HepG2 (cell line): Measurements from ENCODE around the gene TNFRSF25. TPM values are rescaled to one million over a fixed set of nuclear protein-coding genes. Genes with fewer than 3 reads are reported as not detected.
A peak's percentile ranks its signal among the peaks of the same experiment; 100 is the strongest.

Experiments
- ARID3A ChIP-seq: IDR thresholded peaks from 2 replicates; pipeline ENCODE4 v1.6.1; 2012; ENCODE audit warnings: low read depth, low read length, improper control_type of control experiment
- E2F5 ChIP-seq: sonication (generic); formaldehyde crosslinking; conservative IDR thresholded peaks from 2 replicates; pipeline ENCODE4 v1.4.0; 2020; ENCODE audit warnings: missing genetic modification reagents
- GLI4 ChIP-seq: sonication (generic); formaldehyde crosslinking; IDR thresholded peaks from 2 replicates; pipeline ENCODE4 v1.5.1; 2020; ENCODE audit warnings: missing genetic modification reagents, mild to moderate bottlenecking, moderate library complexity, borderline replicate concordance
- IKZF4 ChIP-seq: sonication (generic); formaldehyde crosslinking; IDR thresholded peaks from 2 replicates; pipeline ENCODE4 v1.5.1; 2020; ENCODE audit warnings: borderline replicate concordance, mild to moderate bottlenecking, low read depth, missing genetic modification reagents; ENCODE audit errors: not compliant biosample characterization
- IRF2 ChIP-seq: IDR thresholded peaks from 2 replicates; pipeline ENCODE4 v1.6.1; 2018; ENCODE audit warnings: missing genetic modification reagents, missing compliant biosample characterization
- NFIB ChIP-seq: sonication (generic); formaldehyde crosslinking; IDR thresholded peaks from 2 replicates; pipeline ENCODE4 v1.9.0; 2021; ENCODE audit warnings: missing genetic modification reagents, mild to moderate bottlenecking, borderline replicate concordance
- RBFOX2 ChIP-seq: fragments of 200-400 bp; formaldehyde crosslinking; IDR thresholded peaks from 2 replicates; pipeline ENCODE4 v1.6.1; 2017; ENCODE audit warnings: low read depth, mild to moderate bottlenecking, low read length
- SAP130 ChIP-seq: IDR thresholded peaks from 2 replicates; pipeline ENCODE4 v1.6.1; 2016; ENCODE audit warnings: low read depth
- SIN3B ChIP-seq: fragments of 150-350 bp; IDR thresholded peaks from 2 replicates; pipeline ENCODE4 v1.6.1; 2014; ENCODE audit warnings: low read length
- SOX5 ChIP-seq: IDR thresholded peaks from 2 replicates; pipeline ENCODE4 v1.6.1; 2016; ENCODE audit warnings: borderline replicate concordance
- TBX3 ChIP-seq: fragments of 450-650 bp; IDR thresholded peaks from 2 replicates; pipeline ENCODE4 v1.6.1; 2017; ENCODE audit warnings: antibody characterized with exemption, mild to moderate bottlenecking, inconsistent platforms, borderline replicate concordance
- XRCC5 ChIP-seq: fragments of 200-400 bp; formaldehyde crosslinking; optimal IDR thresholded peaks from 2 replicates; pipeline ENCODE3; 2017; ENCODE audit warnings: mild to moderate bottlenecking, low read length
- ZBTB38 ChIP-seq: sonication (generic); formaldehyde crosslinking; IDR thresholded peaks from 2 replicates; pipeline ENCODE4 v1.5.1; 2020; ENCODE audit warnings: mild to moderate bottlenecking, missing genetic modification reagents
- ZFP36L2 ChIP-seq: sonication (generic); formaldehyde crosslinking; IDR thresholded peaks from 2 replicates; pipeline ENCODE4 v1.4.0; 2020; ENCODE audit warnings: missing genetic modification reagents
- ZMYM3 ChIP-seq: sonication (generic); formaldehyde crosslinking; IDR thresholded peaks from 2 replicates; pipeline ENCODE4 v1.5.1; 2020; ENCODE audit warnings: mild to moderate bottlenecking, missing genetic modification reagents
- ZNF230 ChIP-seq: sonication (generic); formaldehyde crosslinking; IDR thresholded peaks from 2 replicates; pipeline ENCODE4 v1.4.0; 2020; ENCODE audit warnings: mild to moderate bottlenecking, missing genetic modification reagents
- ZNF232 ChIP-seq: sonication (generic); formaldehyde crosslinking; IDR thresholded peaks from 2 replicates; pipeline ENCODE4 v1.4.0; 2020; ENCODE audit warnings: missing genetic modification reagents, borderline replicate concordance
- ZNF274 ChIP-seq: sonication (generic); formaldehyde crosslinking; IDR thresholded peaks from 2 replicates; pipeline ENCODE4 v1.5.1; 2020; ENCODE audit warnings: mild to moderate bottlenecking, missing genetic modification reagents
- ZNF468 ChIP-seq: sonication (generic); formaldehyde crosslinking; IDR thresholded peaks from 2 replicates; pipeline ENCODE4 v1.8.0; 2022; ENCODE audit warnings: mild to moderate bottlenecking, moderate library complexity, missing genetic modification reagents
- ZNF569 ChIP-seq: sonication (generic); formaldehyde crosslinking; IDR thresholded peaks from 2 replicates; pipeline ENCODE4 v1.5.0; 2020; ENCODE audit warnings: mild to moderate bottlenecking, missing genetic modification reagents, moderate library complexity, borderline replicate concordance
- ZNF652 ChIP-seq: IDR thresholded peaks from 2 replicates; pipeline ENCODE4 v1.6.1; 2016; ENCODE audit warnings: low read depth, borderline replicate concordance
- ZNF687 ChIP-seq: sonication (generic); formaldehyde crosslinking; IDR thresholded peaks from 2 replicates; pipeline ENCODE4 v1.5.1; 2020; ENCODE audit warnings: mild to moderate bottlenecking, missing genetic modification reagents, moderate library complexity
- ZNF792 ChIP-seq: IDR thresholded peaks from 2 replicates; pipeline ENCODE4 v1.6.1; 2016
- polyA plus RNA-seq, 8 experiments: library from polyadenylated mRNA; depleted of rRNA in 3 of 8; stranded (reverse) in 7 of 8; unstranded in 1 of 8; fragments of >200 nt; fragmentation: Illumina TruSeq in 4 of 8; extraction: Trizol in 4 of 8; gene quantifications; 2 replicates each; pipeline versions ENCODE4 v1.2.1 to v1.2.3, GENCODE V29; 2011 to 2016; ENCODE audit warnings: low read depth in 4 of 8, missing spikeins in 1 of 8, mixed read lengths in 1 of 8; ENCODE audit not compliant: insufficient read depth in 1 of 8
- total RNA-seq, 5 experiments: library from RNA; depleted of rRNA; stranded (reverse); fragments of >200 nt; fragmentation: Illumina TruSeq; extraction: Trizol; gene quantifications; 2 replicates each; pipeline ENCODE4 v1.2.3, GENCODE V29; 2016; ENCODE audit warnings: low read depth in 1 of 5
- TF ChIP-seq, protein P1 (sequence below): sonication (generic); formaldehyde crosslinking; IDR thresholded peaks from 2 replicates; pipeline ENCODE4 v1.4.0; 2020; ENCODE audit warnings: mild to moderate bottlenecking, missing genetic modification reagents

TNFRSF25 gene
- total and polyA plus RNA-seq, 2 of the 13 experiments (the other 11 are each of a cell fraction or from before 2014, with no cell fraction given), result 1.4 to 1.5 TPM

DNA sequence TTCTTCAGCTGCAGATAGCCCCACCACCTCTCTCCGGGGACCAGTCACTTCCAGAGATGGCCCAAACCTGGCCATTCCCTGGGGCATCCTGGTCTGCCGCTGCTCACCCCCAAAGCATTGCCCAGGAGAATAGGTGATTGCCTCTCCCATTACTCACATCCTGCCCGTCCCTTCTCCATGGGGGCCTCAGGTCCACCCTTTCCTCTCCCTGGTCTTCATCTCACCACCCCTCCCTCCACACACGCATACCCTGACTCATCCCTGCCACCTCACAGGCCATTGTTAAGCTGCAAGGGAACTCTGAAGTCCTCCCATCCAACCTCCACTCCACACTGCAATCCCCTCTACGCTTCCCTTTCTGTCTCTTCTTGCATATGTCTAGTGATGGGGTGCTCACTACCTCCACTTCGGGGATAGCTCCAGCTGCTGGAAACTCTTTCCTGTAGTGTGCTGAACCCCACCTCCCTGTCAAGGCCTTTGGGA, 25.5 kb upstream of the TNFRSF25 start, which contains the start of gene PLEKHG5 (continued):
- no peak for TF ChIP-seq ZFP36L2 (CRISPR knock-in tag)
- no peak for TF ChIP-seq GLI4 (CRISPR knock-in tag)
- no peak for TF ChIP-seq ZNF468 (CRISPR knock-in tag)
- no peak for TF ChIP-seq E2F5
- peak; percentile 32 for TF ChIP-seq XRCC5
- TF ChIP-seq ZNF274 (CRISPR knock-in tag), result no peak
- 0 out of 2 replicates have a peak, but pooled peaks have one; percentile 21 for TF ChIP-seq SOX5 (CRISPR knock-in tag)
- TF ChIP-seq RBFOX2, result no peak
- peak; percentile 39; the same call in 1 of the 2 replicates for TF ChIP-seq SAP130
- 0 out of 2 replicates have a peak, but pooled peaks have one; percentile 10 for TF ChIP-seq ZNF792 (CRISPR knock-in tag)
- TF ChIP-seq ZNF652, result peak; percentile 24; the same call in 1 of the 2 replicates
- no peak for TF ChIP-seq IKZF4 (CRISPR knock-in tag)
- no peak for TF ChIP-seq IRF2 (CRISPR knock-in tag)
- TF ChIP-seq ZNF230, result 0 out of 2 replicates have a peak, but pooled peaks have one; percentile 46
- TF ChIP-seq ZNF569, result no peak
- no peak for TF ChIP-seq NFIB (CRISPR knock-in tag)
- no peak for TF ChIP-seq ZNF687 (CRISPR knock-in tag)
- TF ChIP-seq ARID3A, result no peak
- TF ChIP-seq, protein P1, sequence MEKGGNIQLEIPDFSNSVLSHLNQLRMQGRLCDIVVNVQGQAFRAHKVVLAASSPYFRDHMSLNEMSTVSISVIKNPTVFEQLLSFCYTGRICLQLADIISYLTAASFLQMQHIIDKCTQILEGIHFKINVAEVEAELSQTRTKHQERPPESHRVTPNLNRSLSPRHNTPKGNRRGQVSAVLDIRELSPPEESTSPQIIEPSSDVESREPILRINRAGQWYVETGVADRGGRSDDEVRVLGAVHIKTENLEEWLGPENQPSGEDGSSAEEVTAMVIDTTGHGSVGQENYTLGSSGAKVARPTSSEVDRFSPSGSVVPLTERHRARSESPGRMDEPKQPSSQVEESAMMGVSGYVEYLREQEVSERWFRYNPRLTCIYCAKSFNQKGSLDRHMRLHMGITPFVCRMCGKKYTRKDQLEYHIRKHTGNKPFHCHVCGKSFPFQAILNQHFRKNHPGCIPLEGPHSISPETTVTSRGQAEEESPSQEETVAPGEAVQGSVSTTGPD, result no peak
- no peak for TF ChIP-seq SIN3B
- no peak for TF ChIP-seq ZNF232 (CRISPR knock-in tag)
- no peak for TF ChIP-seq ZBTB38 (CRISPR knock-in tag)
- TF ChIP-seq ZMYM3 (CRISPR knock-in tag), result 0 out of 2 replicates have a peak, but pooled peaks have one; percentile 35
- TF ChIP-seq TBX3, result no peak
